ENCODE data around the gene CARD19. TPM values are rescaled to one million over a fixed set of nuclear protein-coding genes. Genes with fewer than 3 reads are reported as not detected.

Gene CARD19
- total and polyA plus RNA-seq, 2 of the 8 experiments (the other 6 are each of a cell fraction or from before 2014, with no cell fraction given), result 21.2 to 112 TPM

DNA sequence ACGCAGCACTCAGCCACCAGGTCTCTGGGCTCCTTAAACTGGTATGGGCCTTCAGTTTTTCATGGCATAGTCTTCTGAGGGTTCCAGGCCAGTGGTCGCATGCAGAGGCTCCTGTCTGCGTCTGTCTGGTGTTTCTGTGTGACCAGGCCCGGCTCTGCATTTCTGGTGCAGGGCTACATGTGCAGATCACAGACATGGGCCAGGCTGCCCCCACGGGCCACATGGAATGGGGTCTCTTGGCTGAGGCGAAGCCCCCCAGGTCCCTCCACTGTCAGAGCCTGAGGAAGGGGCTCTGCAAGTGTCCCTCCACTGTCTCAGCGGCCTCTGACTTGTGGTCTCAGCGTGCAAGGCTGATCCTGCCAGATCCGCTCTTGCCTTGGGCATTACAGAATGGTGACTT lies 15.6 kb upstream of the CARD19 start:
- no peaks in the 10 kb centered on the region for H3K27me3 ChIP-seq (replicated peaks in 1 of 4; ENCODE audit: control insufficient read depth in 3 of 4, extremely low read depth in 1 of 4, insufficient read depth in 3 of 4, low read length in 3 of 4)
- H4K8ac ChIP-seq (ENCODE audit: extremely low read depth, insufficient read depth, low read length), result peak overlapping the region; percentile 31; the same call in 1 of the 2 replicates
- no peak overlapping the region for H3K27ac ChIP-seq (ENCODE audit: low read depth, low read length)
- H3K4ac ChIP-seq (replicated peaks; ENCODE audit: insufficient read length, low read depth, low read length), result no peak overlapping the region
- H4K20me1 ChIP-seq (replicated peaks in 1 of 2; ENCODE audit: control insufficient read depth in 1 of 2, insufficient read depth in 2 of 2, low read length in 2 of 2), result no peaks in the 10 kb centered on the region
- no peaks in the 10 kb centered on the region for H3K23me2 ChIP-seq (ENCODE audit: low read depth, low read length)
- H2BK120ac ChIP-seq (replicated peaks; ENCODE audit: low read depth, low read length), result no peak overlapping the region
- WGBS, 2 experiments (ENCODE audit: extremely low coverage in 1 of 2, insufficient coverage in 1 of 2, insufficient read length in 1 of 2, insufficient replicate concordance in 2 of 2, low coverage in 1 of 2, low lambda C conversion rate in 2 of 2, missing lambda C conversion rate in 1 of 2), result 86% methylated on average over 9 of the region's 9 CpGs; no CpG with 5 or more reads in 1 of the 2 experiments
- H2AK5ac ChIP-seq (ENCODE audit: low read depth, low read length), result no peak overlapping the region
- H3K23ac ChIP-seq (ENCODE audit: insufficient read length), result no peak overlapping the region
- H2AFZ ChIP-seq (ENCODE audit: low read length), result no peak overlapping the region
- no peak overlapping the region for H4K5ac ChIP-seq (ENCODE audit: insufficient read length, low read depth, low read length)
- H3K9ac ChIP-seq (replicated peaks in 1 of 4; ENCODE audit: extremely low read depth in 1 of 4, low read depth in 3 of 4, low read length in 3 of 4), result no peak overlapping the region
- DNase-seq (ENCODE audit: low read depth in 1 of 2, low spot score in 2 of 2) (no peak), FAIRE-seq (no peak)
- no peak for TF ChIP-seq SIN3A (conservative IDR thresholded peaks at IDR 0.05 in 1 of 2, IDR thresholded peaks at IDR 0.05 in 1 of 2; ENCODE audit: low read depth in 1 of 2, low read length in 2 of 2)
- TF ChIP-seq MAFK (IDR thresholded peaks at IDR 0.05; ENCODE audit: low read depth, low read length), result no peak
- TF ChIP-seq BACH1 (IDR thresholded peaks at IDR 0.05; ENCODE audit: low read length), result no peak
- no peak for TF ChIP-seq SAP30 (IDR thresholded peaks at IDR 0.05; ENCODE audit: insufficient read depth, insufficient replicate concordance, low read length)
- TF ChIP-seq RXRA (IDR thresholded peaks at IDR 0.05; ENCODE audit: insufficient read depth, low read depth, low read length), result no peak
- TF ChIP-seq NANOG (IDR thresholded peaks at IDR 0.05; ENCODE audit: insufficient read depth, low read depth, low read length, poor library complexity, severe bottlenecking), result no peak
- TF ChIP-seq SUZ12 (IDR thresholded peaks at IDR 0.05; ENCODE audit: low read length), result no peak
- TF ChIP-seq EP300 (IDR thresholded peaks at IDR 0.05; ENCODE audit: borderline replicate concordance in 1 of 2, low read depth in 2 of 2, low read length in 2 of 2), result no peak
- TF ChIP-seq YY1 (IDR thresholded peaks at IDR 0.05; ENCODE audit: low read depth, low read length), result no peak
- no peak for TF ChIP-seq SRF (IDR thresholded peaks at IDR 0.05; ENCODE audit: low read depth, low read length)
- no peak for TF ChIP-seq SP2 (IDR thresholded peaks at IDR 0.05; ENCODE audit: low read length)
- ChIA-PET CTCF (ENCODE audit: partially characterized antibody) (interaction anchor here (0.7 to 1.6 kb wide), 2 partner anchors 66 to 77 kb away, joined by 3 to 13 read pairs; no protein-coding TSS in a partner anchor), POLR2A (ENCODE audit: partially characterized antibody) (no interaction called here)
- no peak overlapping the region for H3K14ac ChIP-seq (ENCODE audit: insufficient read length)
- H3K18ac ChIP-seq (ENCODE audit: extremely low read depth, low read length), result no peak overlapping the region
- no peak overlapping the region for H2BK5ac ChIP-seq (ENCODE audit: low read depth, low read length)
- no peak overlapping the region for H3K56ac ChIP-seq (replicated peaks; ENCODE audit: insufficient read length, low read depth, low read length)
- no peak overlapping the region for H2BK15ac ChIP-seq (ENCODE audit: low read length)
- no peaks in the 10 kb centered on the region; a peak in 1 of 7 replicates for H3K4me1 ChIP-seq (replicated peaks in 1 of 4; ENCODE audit: control insufficient read depth in 3 of 4, insufficient read depth in 4 of 4, low read length in 3 of 4)
- H3K79me2 ChIP-seq (ENCODE audit: control insufficient read depth in 1 of 2, insufficient read depth in 2 of 2, low read length in 2 of 2), result no peaks in the 10 kb centered on the region
- no peaks in the 10 kb centered on the region for H3K79me1 ChIP-seq (ENCODE audit: low read depth, low read length)
- no peaks in the 10 kb centered on the region for H3K36me3 ChIP-seq (ENCODE audit: control insufficient read depth in 2 of 4, insufficient read depth in 4 of 4, low read length in 3 of 4)
- no peak overlapping the region for H3K4me2 ChIP-seq (ENCODE audit: insufficient read depth in 1 of 2, low read depth in 2 of 2, low read length in 2 of 2)
- H2BK20ac ChIP-seq (ENCODE audit: low read length), result no peak overlapping the region
- H3K9me3 ChIP-seq (ENCODE audit: insufficient read depth in 2 of 2, low read depth in 1 of 2, low read length in 1 of 2), result 0 out of 4 replicates have a peak, but pooled peaks cover 0 to under 1% of the 10 kb centered on the region in 2 experiments
- no peak overlapping the region for H3K4me3 ChIP-seq (ENCODE audit: extremely low read depth in 1 of 4, insufficient read depth in 2 of 4, low read depth in 3 of 4, low read length in 4 of 4)
- H4K91ac ChIP-seq (replicated peaks; ENCODE audit: insufficient read length, low read length), result no peak overlapping the region
- no peak overlapping the region for H2BK12ac ChIP-seq (ENCODE audit: low read depth, low read length)

All from H1 (cell line).